GM15510 (cell line): ENCODE measurements around the gene STAG3.

Experiments
- POLR2A ChIP-seq: IDR thresholded peaks from 3 replicates; pipeline ENCODE4 v1.6.1; 2011; ENCODE audit warnings: borderline replicate concordance; ENCODE audit not compliant: insufficient read length; ENCODE audit errors: extremely low read depth

Gene STAG3

DNA sequence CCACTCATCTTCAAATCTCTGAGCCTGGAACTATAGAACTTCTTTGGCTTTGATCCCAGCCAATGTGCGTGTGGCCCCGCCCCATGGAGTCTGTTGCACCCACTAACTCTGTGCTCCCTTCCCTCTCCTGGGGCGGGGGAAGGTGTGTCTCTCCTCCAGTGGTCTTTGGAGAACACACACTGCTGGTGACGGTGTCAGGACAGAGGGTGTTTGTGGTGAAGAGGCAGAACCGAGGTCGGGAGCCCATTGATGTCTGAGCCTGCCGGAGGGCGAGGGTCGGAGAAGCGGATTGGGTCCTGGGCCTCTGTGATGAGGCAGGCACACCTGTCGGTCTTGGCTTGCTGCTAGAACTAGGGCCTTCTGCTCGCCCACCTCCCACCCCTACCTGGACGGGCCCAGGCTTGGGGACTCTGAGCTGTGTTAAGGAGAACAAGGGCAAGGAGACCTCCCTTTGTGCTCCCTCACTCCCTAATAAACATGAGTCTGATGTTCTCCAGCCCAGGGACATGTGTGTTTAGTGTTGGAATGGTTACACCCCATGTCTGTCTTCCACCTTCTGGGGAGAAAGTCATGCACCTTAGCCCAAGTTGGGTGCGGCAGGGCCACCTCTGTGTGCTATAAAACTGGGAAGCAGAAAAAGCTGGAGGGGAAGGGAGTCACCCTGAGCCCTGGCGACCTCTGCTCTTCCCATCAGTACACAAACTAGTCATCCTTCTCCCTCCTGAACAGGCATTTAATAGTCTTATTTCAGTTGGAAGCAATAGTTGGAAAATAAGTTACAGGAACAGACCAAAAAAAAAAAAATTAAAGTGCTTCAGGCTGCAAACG is 23.8 kb upstream of the STAG3 start:
- TF ChIP-seq POLR2A = no peak

DNA sequence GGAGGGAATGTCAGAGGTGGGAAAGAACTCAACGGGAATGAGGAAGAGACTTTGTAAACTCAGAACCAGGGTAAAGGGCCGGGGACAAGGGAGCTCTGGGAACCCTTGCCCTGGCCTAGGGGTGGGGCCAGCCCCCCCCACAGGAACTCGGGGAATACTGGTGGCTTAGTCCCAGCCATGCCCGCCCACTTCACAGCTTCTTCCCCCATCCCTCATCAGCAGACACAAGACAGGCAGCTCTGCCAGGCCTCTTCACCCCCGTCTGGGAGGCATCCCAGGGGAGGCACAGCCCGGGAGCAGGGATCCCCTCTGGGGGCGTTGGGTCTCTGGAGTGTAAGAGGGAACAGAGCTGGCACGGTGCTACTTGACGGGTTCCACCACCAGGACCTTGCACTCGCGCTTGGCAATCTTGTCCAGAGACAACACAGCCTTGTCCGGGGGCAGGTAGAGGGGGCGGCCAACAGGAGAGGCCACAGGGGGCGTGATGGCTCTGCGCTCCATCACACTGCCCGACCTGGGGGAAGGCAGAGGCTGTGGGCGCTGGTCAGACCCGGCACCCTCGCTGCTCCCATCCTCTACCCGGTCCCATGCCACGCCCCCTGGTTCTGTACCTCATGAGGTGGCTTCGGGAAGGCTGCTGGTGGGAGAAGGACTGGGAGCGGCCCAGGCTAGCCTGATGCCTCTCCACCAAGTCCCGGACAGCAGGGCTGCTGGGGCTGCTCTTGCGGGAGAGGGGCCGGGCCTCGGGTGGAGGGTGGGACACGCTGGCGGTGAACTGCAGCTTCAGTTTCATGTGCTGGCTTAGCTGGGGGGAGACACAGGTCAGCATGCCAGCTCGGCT is 22.8 kb upstream of the STAG3 start:
- peak; percentile 11 for TF ChIP-seq POLR2A

DNA sequence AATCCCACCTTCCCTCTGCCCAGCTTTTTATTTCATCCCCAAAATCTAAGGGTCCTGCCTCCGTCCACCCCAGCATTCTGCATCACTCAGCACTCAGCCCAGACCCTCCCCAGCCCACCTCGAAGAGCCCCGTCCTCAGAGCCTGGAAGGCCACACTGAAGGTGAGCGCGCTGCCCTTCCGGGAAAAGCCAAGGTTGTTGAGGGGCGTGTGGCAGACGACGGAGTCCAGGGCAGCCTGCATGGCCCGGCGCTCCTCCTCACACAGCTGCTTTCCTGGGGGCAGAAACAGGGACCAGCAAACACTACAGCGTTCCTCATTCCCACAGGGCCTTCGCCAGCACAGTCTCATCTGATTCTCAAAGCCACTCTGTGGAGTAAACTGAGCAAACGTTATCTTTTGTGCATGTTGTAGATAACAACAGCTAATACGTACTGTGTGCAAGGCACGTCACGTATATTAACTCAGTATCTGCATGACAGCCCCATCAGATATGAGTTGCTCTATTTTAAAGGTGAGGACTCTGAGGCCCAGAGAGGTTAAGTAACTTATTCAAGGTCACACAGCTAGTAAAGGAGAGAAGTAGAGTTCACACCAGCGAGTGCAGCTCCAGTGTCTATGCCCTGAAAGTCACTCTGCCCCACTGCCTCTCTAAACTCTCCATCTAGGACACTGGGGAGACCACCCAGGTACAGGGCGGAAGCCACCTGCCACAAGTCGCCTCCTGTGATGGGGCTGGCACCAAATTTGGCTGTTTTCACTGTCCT is 22.0 kb upstream of the STAG3 start:
- TF ChIP-seq POLR2A = no peak

DNA sequence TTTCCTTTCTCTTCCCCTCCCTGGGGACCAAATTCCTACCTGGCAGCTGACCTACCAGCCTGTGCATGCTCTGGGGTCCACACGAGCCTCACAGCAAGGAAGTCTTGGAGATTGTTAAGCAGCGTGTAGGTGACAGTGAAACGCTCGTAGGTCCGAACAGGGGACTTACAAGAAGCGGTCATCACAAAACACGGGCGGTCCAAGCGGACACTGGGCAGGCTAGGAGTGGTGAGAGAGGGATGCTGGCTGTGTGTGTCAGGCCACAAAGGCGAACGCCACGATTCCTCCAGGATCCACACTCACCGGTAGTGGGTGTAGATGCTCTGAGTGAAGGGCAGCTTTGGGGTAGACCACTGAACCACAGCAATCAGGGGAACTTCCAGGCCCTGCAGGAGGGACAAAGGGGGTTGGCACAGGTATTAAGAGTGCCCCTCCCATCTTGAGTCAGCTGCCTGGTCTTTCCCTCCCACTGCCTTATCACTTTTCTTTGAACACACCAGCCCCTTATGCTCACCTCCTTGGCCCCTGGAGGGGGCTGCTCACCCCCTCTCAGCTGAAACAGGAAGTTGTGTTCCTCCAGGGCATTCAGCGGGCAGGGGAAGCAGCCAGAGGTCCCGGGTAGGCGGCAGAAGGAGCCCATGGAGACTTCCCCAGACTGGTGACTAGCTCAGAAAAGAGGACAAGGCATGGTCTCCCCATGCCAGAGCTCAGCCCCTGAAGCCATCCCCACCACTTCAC is 21.2 kb upstream of the STAG3 start:
- no peak for TF ChIP-seq POLR2A

DNA sequence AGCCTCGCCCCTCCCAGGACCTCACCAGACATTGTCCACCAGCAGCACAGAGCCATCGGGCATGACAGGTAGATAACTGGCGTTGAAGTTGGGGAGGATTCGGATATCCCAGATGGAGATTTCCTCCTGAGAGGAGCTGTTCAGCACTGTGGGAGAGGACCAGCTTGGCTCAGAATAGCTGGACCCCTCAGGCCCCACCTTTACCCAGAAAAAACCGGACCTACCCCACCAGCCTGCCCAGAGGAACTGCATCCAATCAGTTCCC is 20.7 kb upstream of the STAG3 start:
- TF ChIP-seq POLR2A = no peak

DNA sequence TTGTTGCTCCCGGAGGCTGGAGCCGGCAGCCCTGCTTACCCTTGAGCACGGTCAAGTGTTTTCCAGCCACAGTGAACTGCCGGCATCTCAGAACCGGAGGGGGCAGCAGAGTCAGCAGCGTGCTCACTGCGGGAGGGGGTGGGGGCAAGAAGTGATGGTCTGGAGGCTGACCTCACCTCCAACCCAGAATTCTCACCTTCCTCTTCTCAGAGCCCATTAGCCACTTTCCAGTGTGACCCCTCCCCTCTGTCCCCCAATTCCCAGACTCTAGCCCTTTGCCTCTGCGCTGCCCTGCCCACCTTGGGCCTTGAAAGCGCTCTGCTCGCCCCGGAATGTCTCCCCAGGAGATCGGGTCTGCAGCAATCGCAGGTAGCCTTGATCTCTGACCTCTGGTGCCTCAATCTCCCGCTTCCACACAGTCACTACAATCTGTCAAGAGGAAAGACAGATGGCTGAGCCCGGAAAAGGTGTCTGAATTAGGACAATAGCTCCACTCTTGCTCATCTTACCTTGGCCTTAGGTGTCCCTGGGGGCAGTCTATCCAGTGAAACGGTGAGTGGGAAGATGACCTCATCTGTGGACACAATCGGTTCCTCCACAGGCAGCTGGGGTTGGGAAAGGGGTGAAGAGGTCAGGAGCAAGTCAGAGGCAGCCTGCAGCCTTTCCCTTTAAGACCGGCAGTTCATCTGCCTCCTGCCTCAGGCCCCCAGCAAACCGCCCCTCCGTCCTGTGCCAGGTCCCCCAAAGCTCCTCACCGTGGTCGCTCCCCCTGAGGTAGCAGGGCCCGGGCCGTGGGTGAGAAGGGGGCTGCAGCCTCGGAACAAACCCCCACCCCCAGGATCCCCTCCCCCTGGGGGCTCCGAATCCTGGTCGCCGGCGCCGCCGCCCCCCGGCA is 20.1 kb upstream of the STAG3 start:
- no peak for TF ChIP-seq POLR2A

DNA sequence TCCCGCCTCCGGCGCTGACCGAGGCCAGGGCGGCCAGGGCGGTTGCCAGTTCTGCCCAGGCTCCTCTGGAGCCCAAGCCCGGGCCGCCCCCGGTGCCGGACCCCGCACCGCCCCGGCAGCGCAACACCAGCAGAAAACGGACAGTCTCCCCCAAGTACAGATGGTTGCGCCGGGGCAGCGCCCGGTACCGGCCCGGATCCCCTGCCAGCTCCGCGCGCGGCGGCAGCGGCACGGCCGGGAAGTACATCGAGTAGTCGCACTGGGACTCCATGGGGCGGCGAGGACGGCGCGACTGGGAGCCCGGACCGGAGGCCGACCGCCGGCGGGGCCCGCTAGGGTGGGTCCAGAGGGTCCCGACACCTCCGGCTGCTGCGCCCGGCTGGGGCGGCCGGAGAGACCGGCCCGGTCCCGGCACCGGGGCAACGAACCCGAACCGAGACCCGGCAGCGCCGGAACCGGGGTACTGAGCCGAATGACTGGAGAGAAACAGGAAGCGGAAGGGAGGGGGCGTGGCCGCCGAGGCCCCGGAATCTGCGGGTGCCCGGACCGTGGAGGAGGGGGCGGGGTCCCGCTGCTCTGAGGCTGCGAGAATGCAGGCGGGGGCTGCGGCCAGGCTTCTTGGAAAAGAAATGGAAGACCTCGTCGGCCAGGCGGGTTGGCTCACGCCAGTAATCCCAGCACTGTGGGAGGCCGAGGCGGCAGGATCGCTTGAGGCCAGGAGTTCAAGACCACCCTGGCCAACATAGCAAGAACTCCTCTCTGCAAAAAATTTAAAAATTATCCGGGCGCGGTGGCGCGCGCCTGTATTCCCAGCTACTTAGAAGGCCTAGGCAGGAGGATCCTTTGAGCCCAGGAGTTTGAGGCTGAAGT is 19.3 kb upstream of the STAG3 start, which contains the start of gene TRAPPC14:
Gene TRAPPC14 (minus strand): TSS at position 495 of the 870 bp plus-strand sequence. CDS start 224 bp downstream, at position 271.
- peak; percentile 76 for TF ChIP-seq POLR2A

DNA sequence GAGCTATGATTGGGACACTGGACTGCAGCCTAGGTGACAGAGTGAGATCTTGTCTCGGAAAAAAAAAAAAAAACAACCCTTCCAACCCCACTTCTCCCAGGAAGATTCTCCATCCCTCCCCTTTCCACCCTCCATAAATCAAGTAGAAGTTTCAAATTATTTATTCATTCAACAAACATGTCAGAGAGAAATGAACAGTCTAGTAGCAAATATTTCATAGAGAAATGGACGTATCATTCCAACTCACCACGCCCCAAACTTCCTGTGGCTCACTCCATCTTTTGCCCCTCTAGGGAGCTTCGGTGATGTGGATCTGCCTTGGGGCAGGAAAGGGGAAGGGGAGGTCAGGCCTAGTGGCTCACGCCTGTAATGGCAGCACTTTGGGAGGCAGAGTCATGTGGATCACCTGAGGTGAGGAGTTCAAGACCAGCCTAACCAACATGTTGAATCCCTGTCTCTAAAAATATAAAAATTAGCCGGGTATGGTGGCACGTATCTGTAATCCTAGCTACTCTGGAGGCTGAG is 18.6 kb upstream of the STAG3 start:
- no peak for TF ChIP-seq POLR2A

DNA sequence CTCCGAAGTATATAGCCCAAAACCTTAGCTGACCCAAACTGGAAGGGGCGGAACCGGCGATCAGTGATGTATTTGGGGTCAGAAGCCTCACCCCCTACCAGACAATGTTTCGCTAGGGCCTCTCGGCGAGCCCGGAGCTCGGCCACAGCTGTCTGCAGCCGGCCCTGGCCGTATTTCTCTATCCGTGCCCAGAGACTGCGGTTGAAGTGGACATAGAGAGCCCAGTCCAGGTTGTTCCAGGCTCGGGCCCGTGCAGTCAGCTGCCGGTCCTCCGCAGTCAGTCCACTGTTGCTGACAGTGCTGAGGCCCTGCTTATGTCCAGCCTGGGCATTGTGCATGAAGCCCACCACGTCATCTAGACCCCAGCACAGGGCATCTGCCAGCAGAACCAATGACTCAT is 17.7 kb upstream of the STAG3 start:
- no peak for TF ChIP-seq POLR2A

DNA sequence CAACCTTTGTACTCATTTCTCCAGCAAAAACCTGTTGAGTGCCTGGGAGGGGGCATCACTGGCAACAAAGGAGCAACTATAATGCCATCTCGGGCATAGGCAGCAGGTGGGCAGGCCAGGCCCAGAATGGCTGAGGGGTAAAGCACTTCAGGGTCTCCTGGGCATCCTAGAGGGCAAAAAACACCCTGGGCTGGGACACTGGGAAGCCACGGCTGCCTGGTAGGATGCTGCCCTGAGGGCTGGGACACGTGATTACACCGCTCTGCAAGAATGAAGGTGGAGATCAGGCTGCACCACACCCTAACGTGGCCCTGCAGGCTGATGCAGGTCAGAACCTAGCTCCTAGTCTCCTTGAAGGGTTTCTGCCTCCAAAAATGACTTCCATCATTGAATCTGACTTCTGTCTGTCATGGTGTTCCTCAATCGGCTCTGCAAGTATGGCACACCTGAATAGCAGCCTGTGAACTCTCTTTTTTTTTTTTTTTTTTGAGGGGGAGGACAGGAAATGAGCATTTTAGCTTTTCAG is 14.6 kb upstream of the STAG3 start:
- no peak for TF ChIP-seq POLR2A

DNA sequence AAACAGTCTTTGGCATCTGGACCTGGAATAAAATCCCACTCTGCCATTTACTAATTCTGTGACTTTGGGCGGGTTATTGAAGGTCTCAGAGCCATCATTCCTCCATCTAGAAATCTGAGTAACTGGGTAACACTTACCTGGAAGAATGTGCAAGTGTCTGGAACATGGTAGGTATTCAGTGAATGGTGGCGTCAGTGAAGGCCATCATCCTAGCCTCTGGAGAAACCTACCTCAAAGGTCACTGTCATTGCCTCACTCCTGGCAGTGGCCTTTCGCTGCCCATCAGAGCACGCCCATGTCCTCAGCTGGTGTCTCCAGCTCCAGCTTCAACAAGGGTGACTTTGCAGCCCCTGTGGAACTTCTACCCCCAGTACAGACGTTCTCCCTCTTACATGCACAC is 13.8 kb upstream of the STAG3 start:
- TF ChIP-seq POLR2A = no peak

DNA sequence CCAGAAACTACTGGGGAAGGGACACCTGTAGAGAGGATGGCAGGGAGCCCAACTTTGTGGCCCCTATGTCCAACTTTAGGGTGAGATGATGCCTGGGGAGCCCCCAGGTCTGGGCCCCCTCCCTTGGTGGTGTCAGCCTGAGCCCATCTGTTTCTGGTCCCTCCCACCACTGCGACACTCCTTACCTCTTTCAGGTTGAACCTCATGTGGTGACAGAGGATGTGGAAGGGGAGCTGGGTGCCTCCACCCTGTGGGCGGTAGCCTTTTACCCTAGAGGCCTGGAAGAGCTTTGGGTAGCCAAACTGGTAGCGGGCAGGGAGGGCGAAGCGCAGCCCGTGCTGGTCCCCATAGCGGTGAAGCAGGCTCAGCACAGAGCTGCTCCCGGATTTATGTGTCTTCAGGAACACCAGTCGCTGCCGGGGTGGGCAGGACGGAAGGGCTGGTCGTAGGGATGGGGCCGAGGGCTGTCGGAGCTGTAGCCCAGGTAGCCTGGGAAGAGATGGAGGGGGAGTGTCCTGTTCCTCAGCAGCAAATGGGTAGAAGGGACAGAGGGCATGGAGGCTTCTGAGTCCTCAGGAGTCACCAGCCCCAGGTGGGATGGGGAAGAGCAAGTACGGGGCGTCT is 11.3 kb upstream of the STAG3 start:
- TF ChIP-seq POLR2A = no peak
